ENCODE data around the gene GOLGA6L9.
"Not testable (repeated sequence)": the region's sequence is repeated elsewhere in the genome, so short reads cannot be mapped to it uniquely, and the experiment has no call there.

DNA sequence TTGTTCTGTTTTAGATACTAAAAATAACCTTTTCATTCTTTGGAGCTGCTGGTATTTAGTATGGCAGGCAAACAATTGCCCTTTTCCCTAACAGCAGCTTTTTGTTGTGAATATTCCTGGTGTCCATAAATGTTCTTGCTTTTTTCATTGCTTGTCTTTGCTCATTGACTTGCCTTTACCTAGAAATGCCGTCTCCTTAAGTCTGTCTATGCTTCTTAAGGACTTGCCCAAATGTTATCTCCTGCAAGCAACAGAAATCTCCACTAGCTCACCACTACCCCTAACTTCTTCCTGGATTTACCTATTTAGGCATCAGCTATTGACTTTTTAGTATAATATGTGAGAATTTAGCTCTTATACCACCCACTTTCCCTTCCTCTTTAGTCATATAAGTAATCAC lies 37.5 kb upstream of the GOLGA6L9 start:
- TF ChIP-seq CTCF (IDR thresholded peaks at IDR 0.05; ENCODE audit: insufficient read depth, low read length); POLR2AphosphoS5 (IDR thresholded peaks at IDR 0.05; ENCODE audit: low read depth); GABPA (IDR thresholded peaks at IDR 0.05; ENCODE audit: low read depth); SPI1 (IDR thresholded peaks at IDR 0.05; ENCODE audit: borderline replicate concordance, low read depth): not testable (repeated sequence)
- TF ChIP-seq, protein P1, sequence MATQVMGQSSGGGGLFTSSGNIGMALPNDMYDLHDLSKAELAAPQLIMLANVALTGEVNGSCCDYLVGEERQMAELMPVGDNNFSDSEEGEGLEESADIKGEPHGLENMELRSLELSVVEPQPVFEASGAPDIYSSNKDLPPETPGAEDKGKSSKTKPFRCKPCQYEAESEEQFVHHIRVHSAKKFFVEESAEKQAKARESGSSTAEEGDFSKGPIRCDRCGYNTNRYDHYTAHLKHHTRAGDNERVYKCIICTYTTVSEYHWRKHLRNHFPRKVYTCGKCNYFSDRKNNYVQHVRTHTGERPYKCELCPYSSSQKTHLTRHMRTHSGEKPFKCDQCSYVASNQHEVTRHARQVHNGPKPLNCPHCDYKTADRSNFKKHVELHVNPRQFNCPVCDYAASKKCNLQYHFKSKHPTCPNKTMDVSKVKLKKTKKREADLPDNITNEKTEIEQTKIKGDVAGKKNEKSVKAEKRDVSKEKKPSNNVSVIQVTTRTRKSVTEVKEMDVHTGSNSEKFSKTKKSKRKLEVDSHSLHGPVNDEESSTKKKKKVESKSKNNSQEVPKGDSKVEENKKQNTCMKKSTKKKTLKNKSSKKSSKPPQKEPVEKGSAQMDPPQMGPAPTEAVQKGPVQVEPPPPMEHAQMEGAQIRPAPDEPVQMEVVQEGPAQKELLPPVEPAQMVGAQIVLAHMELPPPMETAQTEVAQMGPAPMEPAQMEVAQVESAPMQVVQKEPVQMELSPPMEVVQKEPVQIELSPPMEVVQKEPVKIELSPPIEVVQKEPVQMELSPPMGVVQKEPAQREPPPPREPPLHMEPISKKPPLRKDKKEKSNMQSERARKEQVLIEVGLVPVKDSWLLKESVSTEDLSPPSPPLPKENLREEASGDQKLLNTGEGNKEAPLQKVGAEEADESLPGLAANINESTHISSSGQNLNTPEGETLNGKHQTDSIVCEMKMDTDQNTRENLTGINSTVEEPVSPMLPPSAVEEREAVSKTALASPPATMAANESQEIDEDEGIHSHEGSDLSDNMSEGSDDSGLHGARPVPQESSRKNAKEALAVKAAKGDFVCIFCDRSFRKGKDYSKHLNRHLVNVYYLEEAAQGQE (IDR thresholded peaks at IDR 0.05; ENCODE audit: insufficient replicate concordance, low read depth), result not testable (repeated sequence)
